ENCODE data around the gene BMAL1. TPM values are rescaled to one million over a fixed set of nuclear protein-coding genes. Genes with fewer than 3 reads are reported as not detected.

BMAL1 gene
- total and polyA plus RNA-seq, 2 donors from 2014 or later: 9.2 to 20.6 TPM

DNA sequence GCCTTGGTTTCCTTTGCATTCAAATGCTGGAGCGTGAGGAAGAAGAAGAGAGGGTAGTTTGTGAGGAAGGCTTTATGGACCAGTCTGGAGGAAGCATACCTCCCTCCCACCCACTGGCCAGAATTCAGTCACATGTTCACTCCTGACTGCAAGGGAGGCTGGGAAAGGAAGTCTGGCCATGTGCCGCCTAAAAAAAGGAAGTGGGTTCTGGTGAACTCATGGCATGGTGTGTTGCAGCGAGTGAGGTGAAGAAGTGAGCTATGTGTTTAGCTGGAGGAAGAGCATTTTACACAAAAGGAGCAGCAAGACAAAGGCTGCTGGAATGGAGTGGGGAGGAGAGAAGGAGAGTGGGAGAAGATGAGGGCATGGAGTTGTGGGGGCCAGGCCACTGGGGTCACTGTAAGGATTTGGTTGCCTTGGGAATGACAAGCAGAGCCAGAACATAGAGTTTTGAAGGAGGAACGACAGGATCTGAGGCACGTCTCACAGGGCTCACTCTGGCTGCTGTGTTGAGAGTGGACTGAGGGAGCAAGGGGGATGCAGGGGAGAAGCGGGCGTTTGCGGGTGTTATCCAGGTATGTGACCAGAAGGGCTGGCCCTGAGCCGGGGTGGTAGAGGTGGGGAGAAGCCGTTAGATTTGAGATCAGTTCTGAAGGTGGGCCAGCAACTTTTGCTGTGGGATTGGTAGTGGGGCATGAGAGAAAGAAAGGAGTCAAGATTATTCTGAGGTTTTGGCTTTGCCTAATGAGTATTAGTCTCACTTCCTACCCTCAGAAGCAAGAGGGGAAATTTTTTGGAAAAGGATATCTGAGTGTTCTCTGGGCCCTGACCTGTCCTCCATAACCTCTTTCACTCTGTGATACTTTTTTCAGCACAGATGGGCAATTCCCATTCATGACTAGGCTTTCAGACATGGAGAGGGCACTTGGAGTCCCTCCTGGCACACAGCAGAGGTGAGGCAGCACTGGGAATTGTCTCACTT is 26.4 kb downstream of the BMAL1 start:
- Histone ChIP-seq H3K9ac (ENCODE audit: low read length in 3 of 3) (no peak overlapping the region), H3K27ac (ENCODE audit: low read depth in 2 of 2, low read length in 2 of 2) (no peak overlapping the region), H3K4me3 (ENCODE audit: low read length in 3 of 3) (no peak overlapping the region), H3K9me3 (ENCODE audit: control insufficient read depth in 2 of 3, insufficient read depth in 1 of 3, low read length in 3 of 3) (no peaks in the 10 kb centered on the region), H3K36me3 (ENCODE audit: control insufficient read depth in 2 of 3, insufficient read depth in 3 of 3, low read length in 3 of 3) (no peaks in the 10 kb centered on the region), H3K27me3 (ENCODE audit: control insufficient read depth, insufficient read depth, low read length) (no peaks in the 10 kb centered on the region), H3K4me1 (ENCODE audit: control insufficient read depth in 2 of 3, insufficient read depth in 2 of 3, low read depth in 1 of 3, low read length in 3 of 3) (peaks cover 0 to 3% (median 0%) of the 10 kb centered on the region in 3 donors)
- no peak for DNase-seq
- intact Hi-C loops (cut with DNase I): no loop called here
- no peak for FAIRE-seq
- TF ChIP-seq CTCF (IDR thresholded peaks at IDR 0.05; ENCODE audit: borderline replicate concordance, extremely low read depth, insufficient read depth): no peak

DNA sequence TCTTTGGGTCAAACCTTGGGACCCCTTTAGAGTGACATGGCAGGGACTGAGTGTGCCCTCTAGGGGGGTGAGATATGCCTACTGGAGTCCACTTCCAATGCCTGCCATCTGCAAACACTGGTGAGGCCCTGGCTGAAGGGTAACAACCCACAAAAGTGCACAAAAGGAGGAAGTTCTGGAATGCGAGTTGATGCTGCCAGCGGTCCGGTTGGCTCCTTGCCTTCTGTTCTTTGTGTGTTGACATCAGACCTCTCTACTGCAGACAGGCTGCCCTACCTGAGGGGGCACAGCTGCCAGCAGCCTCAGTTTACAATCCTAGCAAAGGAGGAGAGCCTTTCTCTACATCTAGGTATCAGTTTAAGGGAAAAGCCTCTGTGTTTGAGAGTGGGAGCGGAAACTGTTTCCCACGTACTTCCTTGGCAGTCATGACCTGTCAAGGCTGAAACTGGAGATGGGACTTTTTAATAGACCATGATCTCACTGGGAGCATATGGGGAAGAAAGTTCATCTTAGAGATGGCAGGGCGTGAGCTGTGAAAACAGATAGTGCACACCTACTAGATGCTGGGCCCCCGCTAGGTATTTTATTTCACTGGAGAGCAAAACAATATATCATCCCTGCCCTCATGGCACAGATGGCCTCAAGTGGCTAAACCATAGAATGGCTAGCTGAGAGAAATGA is 27.2 kb downstream of the BMAL1 start:
- H3K4me3 ChIP-seq (ENCODE audit: low read length in 3 of 3): no peak overlapping the region
- intact Hi-C loops (cut with DNase I): no loop called here
- H3K27ac ChIP-seq (ENCODE audit: low read depth in 2 of 2, low read length in 2 of 2): no peak overlapping the region
- no peak for FAIRE-seq
- peaks cover 0 to 3% (median 0%) of the 10 kb centered on the region in 3 donors for H3K4me1 ChIP-seq (ENCODE audit: control insufficient read depth in 2 of 3, insufficient read depth in 2 of 3, low read depth in 1 of 3, low read length in 3 of 3)
- H3K9ac ChIP-seq (ENCODE audit: low read length in 3 of 3): no peak overlapping the region
- no peaks in the 10 kb centered on the region for H3K9me3 ChIP-seq (ENCODE audit: control insufficient read depth in 2 of 3, insufficient read depth in 1 of 3, low read length in 3 of 3)
- no peaks in the 10 kb centered on the region for H3K36me3 ChIP-seq (ENCODE audit: control insufficient read depth in 2 of 3, insufficient read depth in 3 of 3, low read length in 3 of 3)
- DNase-seq: peak in 3 of 5 donors; percentile 17 to 53 (median 39)
- no peak for TF ChIP-seq CTCF (IDR thresholded peaks at IDR 0.05; ENCODE audit: borderline replicate concordance, extremely low read depth, insufficient read depth)
- H3K27me3 ChIP-seq (ENCODE audit: control insufficient read depth, insufficient read depth, low read length): no peaks in the 10 kb centered on the region

DNA sequence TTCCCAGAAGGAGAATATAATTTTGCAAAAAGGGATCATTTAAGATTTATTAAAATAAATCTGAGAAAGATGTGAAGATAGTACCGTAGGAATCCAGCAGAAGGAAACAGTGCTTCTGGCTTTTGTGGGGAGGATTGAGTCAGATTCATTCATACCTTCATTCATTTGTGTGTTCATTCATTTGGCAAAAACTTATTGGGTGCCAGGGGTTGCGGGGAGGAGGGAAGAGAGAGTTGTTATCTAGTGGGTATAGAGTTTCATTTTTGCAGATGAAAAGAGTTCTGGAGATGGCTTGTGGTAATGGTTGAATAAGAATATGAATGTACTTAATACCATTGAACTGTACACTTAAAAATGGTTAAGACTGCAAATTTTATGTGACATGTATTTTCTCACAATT is 31.1 kb downstream of the BMAL1 start:
- intact Hi-C loops (cut with DNase I): no loop called here
- Histone ChIP-seq H3K27ac (ENCODE audit: low read depth in 2 of 2, low read length in 2 of 2) (no peak overlapping the region), H3K36me3 (ENCODE audit: control insufficient read depth in 2 of 3, insufficient read depth in 3 of 3, low read length in 3 of 3) (peaks cover 0 to 5% (median 3%) of the 10 kb centered on the region in 3 donors), H3K9me3 (ENCODE audit: control insufficient read depth in 2 of 3, insufficient read depth in 1 of 3, low read length in 3 of 3) (no peaks in the 10 kb centered on the region), H3K4me1 (ENCODE audit: control insufficient read depth in 2 of 3, insufficient read depth in 2 of 3, low read depth in 1 of 3, low read length in 3 of 3) (peaks cover 0 to 3% (median 0%) of the 10 kb centered on the region in 3 donors), H3K4me3 (ENCODE audit: low read length in 3 of 3) (no peak overlapping the region), H3K9ac (ENCODE audit: low read length in 3 of 3) (no peak overlapping the region), H3K27me3 (ENCODE audit: control insufficient read depth, insufficient read depth, low read length) (no peaks in the 10 kb centered on the region)
- no peak for DNase-seq
- no peak for FAIRE-seq
- no peak for TF ChIP-seq CTCF (IDR thresholded peaks at IDR 0.05; ENCODE audit: borderline replicate concordance, extremely low read depth, insufficient read depth)

Measured in kidney (tissue), 14 donors.